PC-9 (cell line): ENCODE results near the gene SYNM. TPM values are rescaled to one million over a fixed set of nuclear protein-coding genes. Genes with fewer than 3 reads are reported as not detected.

Experiments
- BruUV-seq: library from RNA; stranded (reverse); fragments of 400-500 nt; replicated peaks from 2 replicates; lab custom pipeline; 2021; lab: Mats Ljungman, UMichigan
- CTCF ChIA-PET: fragments of 300-600 bp; sonication (Branson Sonifier 250); formaldehyde crosslinking; loops from one replicate; lab custom pipeline; 2022; ENCODE audit warnings: antibody characterized with exemption; lab: Charles Lee
- POLR2A ChIA-PET: fragments of 300-600 bp; sonication (Branson Sonifier 250); formaldehyde crosslinking; loops from one replicate; lab custom pipeline; 2022; ENCODE audit warnings: antibody characterized with exemption; ENCODE audit not compliant: unreplicated experiment; lab: Charles Lee
- DNase-seq, 2 experiments: peaks; one replicate each; pipeline versions ENCODE4 v3.0.0 to v3.0.0-alpha.2; 2015 to 2022; ENCODE audit warnings: mixed read lengths in 1 of 2
- H2AFZ ChIP-seq: fragments of 200-600 bp; sonication (generic); 2 replicates; pipeline ENCODE4 v1.8.1; 2017; ENCODE audit warnings: antibody characterized with exemption
- H3F3A ChIP-seq: fragments of 200-600 bp; sonication (generic); 2 replicates; pipeline ENCODE4 v1.8.1; 2017; ENCODE audit warnings: antibody characterized with exemption, mild to moderate bottlenecking, low read depth; ENCODE audit not compliant: insufficient read depth
- H3K27ac ChIP-seq: fragments of 200-600 bp; sonication (generic); 2 replicates; pipeline ENCODE4 v1.6.1; 2016; ENCODE audit warnings: mixed run types
- H3K27me3 ChIP-seq: fragments of 200-600 bp; sonication (generic); 2 replicates; pipeline ENCODE4 v1.6.1; 2016; ENCODE audit warnings: low read depth, mixed run types; ENCODE audit not compliant: insufficient read depth
- H3K36me3 ChIP-seq: fragments of 200-600 bp; sonication (generic); 2 replicates; pipeline ENCODE4 v1.6.1; 2016; ENCODE audit warnings: low read depth, mixed run types
- H3K4me1 ChIP-seq: fragments of 200-600 bp; sonication (generic); replicated peaks from 2 replicates; pipeline ENCODE4 v1.6.1; 2016; ENCODE audit warnings: mixed run types; ENCODE audit not compliant: insufficient read depth
- H3K4me2 ChIP-seq: fragments of 200-600 bp; sonication (generic); 2 replicates; pipeline ENCODE4 v1.6.1; 2017; ENCODE audit warnings: mixed run types
- H3K4me3 ChIP-seq: fragments of 200-600 bp; sonication (generic); 2 replicates; pipeline ENCODE4 v1.6.1; 2016; ENCODE audit warnings: mixed run types
- H3K79me2 ChIP-seq: fragments of 200-600 bp; sonication (generic); 2 replicates; pipeline ENCODE4 v1.6.1; 2017; ENCODE audit warnings: low read depth, mixed run types
- H3K9me2 ChIP-seq: fragments of 200-600 bp; sonication (generic); 2 replicates; pipeline ENCODE4 v1.8.1; 2017; ENCODE audit warnings: mild to moderate bottlenecking; ENCODE audit not compliant: insufficient read depth
- H3K9me3 ChIP-seq: fragments of 200-600 bp; sonication (generic); 2 replicates; pipeline ENCODE4 v1.8.1; 2016; ENCODE audit warnings: low read depth; ENCODE audit not compliant: insufficient read depth
- H4K20me1 ChIP-seq: fragments of 200-600 bp; sonication (generic); 2 replicates; pipeline ENCODE4 v1.8.1; 2017; ENCODE audit not compliant: insufficient read depth
- EZH2 ChIP-seq: fragments of 200-600 bp; sonication (generic); IDR thresholded peaks from 2 replicates; pipeline ENCODE4 v1.8.0; 2017; ENCODE audit warnings: antibody characterized with exemption, low read depth
- intact Hi-C: fragments of 100-400 bp; cut with micrococcal nuclease; formaldehyde crosslinking; loops from one replicate; pipeline ENCODE4 v1.10.0; 2022; ENCODE audit not compliant: unreplicated experiment
- total RNA-seq: library from RNA; stranded (reverse); gene quantifications from 2 replicates; pipeline ENCODE4 v1.2.3, GENCODE V29; 2021
- TF ChIP-seq, protein P1 (sequence below): fragments of 200-600 bp; sonication (generic); conservative IDR thresholded peaks from 2 replicates; pipeline ENCODE4 v1.6.1; 2017; ENCODE audit warnings: mixed run types, antibody characterized with exemption, mild to moderate bottlenecking, moderate library complexity

SYNM gene
- total RNA-seq, 1 experiment from 2014 or later = 2.4 TPM

DNA sequence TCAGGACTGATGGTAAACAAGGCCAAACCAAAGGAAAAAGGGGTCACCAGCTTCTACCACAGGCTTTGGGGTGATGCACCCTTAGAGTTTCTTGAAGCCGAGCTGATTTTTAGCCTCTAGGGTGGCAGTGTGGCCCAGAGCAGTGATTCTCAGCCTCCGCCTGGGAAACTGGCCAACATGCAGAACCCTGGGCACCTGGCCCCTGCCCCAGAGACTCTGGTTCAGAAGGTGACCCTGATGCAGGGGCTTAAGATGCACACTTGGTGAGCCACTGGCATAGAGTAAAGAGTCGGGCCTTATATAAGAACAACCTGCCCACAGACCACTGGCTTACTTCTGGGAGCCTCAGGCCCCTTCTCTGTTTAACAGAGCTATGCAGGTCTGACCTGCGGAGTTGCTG, 44.5 kb downstream of the SYNM start:
- Histone ChIP-seq H3K79me2 (no peaks in the 10 kb centered on the region), H3F3A (no peaks in the 10 kb centered on the region), H4K20me1 (no peaks in the 10 kb centered on the region), H2AFZ (no peak overlapping the region), H3K9me3 (no peaks in the 10 kb centered on the region), H3K27me3 (no peaks in the 10 kb centered on the region), H3K4me3 (no peak overlapping the region), H3K27ac (no peak overlapping the region), H3K36me3 (no peaks in the 10 kb centered on the region), H3K4me2 (no peak overlapping the region), H3K4me1 (no peaks in the 10 kb centered on the region), H3K9me2 (no peaks in the 10 kb centered on the region)
- intact Hi-C loops = no loop called here
- ChIA-PET POLR2A (no interaction called here), CTCF (no interaction called here)
- TF ChIP-seq EZH2 = no peak
- TF ChIP-seq, protein P1, sequence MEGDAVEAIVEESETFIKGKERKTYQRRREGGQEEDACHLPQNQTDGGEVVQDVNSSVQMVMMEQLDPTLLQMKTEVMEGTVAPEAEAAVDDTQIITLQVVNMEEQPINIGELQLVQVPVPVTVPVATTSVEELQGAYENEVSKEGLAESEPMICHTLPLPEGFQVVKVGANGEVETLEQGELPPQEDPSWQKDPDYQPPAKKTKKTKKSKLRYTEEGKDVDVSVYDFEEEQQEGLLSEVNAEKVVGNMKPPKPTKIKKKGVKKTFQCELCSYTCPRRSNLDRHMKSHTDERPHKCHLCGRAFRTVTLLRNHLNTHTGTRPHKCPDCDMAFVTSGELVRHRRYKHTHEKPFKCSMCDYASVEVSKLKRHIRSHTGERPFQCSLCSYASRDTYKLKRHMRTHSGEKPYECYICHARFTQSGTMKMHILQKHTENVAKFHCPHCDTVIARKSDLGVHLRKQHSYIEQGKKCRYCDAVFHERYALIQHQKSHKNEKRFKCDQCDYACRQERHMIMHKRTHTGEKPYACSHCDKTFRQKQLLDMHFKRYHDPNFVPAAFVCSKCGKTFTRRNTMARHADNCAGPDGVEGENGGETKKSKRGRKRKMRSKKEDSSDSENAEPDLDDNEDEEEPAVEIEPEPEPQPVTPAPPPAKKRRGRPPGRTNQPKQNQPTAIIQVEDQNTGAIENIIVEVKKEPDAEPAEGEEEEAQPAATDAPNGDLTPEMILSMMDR = no peak
- BruUV-seq = no TSS peak
- DNase-seq = no peak

DNA sequence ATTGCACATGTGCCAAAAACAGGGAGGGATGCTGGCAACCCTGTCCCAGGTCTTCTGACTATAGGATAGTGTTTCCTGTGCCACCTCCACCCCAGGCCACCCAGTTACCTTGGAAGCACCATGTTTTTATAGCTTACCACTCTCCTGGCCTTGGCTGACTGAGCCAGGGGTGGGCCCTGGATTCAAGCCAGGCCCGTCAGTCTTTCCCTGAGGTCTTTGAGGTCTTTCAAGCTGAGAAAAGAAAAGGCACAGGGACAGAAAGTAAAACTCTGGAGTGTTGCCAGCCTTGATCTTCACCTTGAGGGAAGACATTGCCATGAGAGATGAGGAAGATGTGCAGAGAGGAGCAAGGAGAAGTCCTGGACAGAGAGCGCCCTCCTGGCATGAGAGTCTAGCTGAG, 46.3 kb downstream of the SYNM start:
- CTCF ChIA-PET = no interaction called here
- Histone ChIP-seq H4K20me1 (no peaks in the 10 kb centered on the region), H3K4me2 (no peak overlapping the region), H3K79me2 (no peaks in the 10 kb centered on the region), H3K36me3 (no peaks in the 10 kb centered on the region), H3K9me2 (no peaks in the 10 kb centered on the region), H3K9me3 (no peaks in the 10 kb centered on the region), H3F3A (no peaks in the 10 kb centered on the region), H3K27ac (no peak overlapping the region), H2AFZ (no peak overlapping the region), H3K27me3 (no peaks in the 10 kb centered on the region), H3K4me3 (no peak overlapping the region), H3K4me1 (no peaks in the 10 kb centered on the region)
- TF ChIP-seq, protein P1 = no peak
- TF ChIP-seq EZH2 = no peak
- DNase-seq = no peak
- POLR2A ChIA-PET = no interaction called here
- intact Hi-C loops = no loop called here
- no TSS peak for BruUV-seq

DNA sequence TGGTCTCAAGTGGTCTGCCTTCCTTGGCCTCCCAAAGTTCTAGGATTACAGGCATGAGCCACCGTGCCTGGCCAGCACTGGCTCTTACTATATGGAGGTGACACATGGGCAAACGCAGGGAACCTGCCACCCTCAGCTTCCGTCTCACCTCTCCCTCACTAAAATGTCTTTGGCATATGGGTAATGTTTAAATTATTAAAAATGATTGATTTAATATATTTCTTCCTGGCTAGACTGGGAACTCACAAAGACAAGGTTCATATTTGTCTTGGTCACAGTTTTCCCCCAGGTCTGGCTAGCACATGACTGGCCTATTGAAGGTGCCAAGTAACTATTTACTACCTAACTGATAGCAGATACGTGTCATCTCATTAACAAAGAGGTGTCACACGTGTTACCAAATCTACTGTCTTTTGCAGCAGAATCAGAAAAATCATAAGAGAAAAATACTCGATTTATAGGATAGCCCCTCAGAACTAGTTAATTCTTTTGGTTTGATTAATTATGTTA, 48.2 kb downstream of the SYNM start:
- H3K36me3 ChIP-seq = no peaks in the 10 kb centered on the region
- no peak for DNase-seq
- H3K27ac ChIP-seq = no peak overlapping the region
- H3F3A ChIP-seq = no peaks in the 10 kb centered on the region
- H3K4me1 ChIP-seq = no peaks in the 10 kb centered on the region
- no peaks in the 10 kb centered on the region for H3K79me2 ChIP-seq
- ChIA-PET POLR2A (no interaction called here), CTCF (no interaction called here)
- H3K27me3 ChIP-seq = no peaks in the 10 kb centered on the region
- H3K9me3 ChIP-seq = no peaks in the 10 kb centered on the region
- H3K4me3 ChIP-seq = no peak overlapping the region
- no peak for TF ChIP-seq EZH2
- TF ChIP-seq, protein P1 = no peak
- no peak overlapping the region for H2AFZ ChIP-seq
- no peak overlapping the region for H3K4me2 ChIP-seq
- no TSS peak for BruUV-seq
- H4K20me1 ChIP-seq = no peaks in the 10 kb centered on the region
- H3K9me2 ChIP-seq = no peaks in the 10 kb centered on the region
- intact Hi-C loops = no loop called here
